Astrocyte (in vitro differentiated cells and primary cell): ENCODE measurements around the gene SP9.

Experiments used
- CTCF ChIP-seq: IDR thresholded peaks from 2 replicates; pipeline ENCODE4 v1.5.1; 2011; ENCODE audit warnings: low read depth, mild to moderate bottlenecking, inconsistent platforms, low read length, moderate library complexity; ENCODE audit not compliant: insufficient read depth
- EZH2 ChIP-seq: IDR thresholded peaks from 2 replicates; pipeline ENCODE4 v1.6.1; 2012; ENCODE audit warnings: mild to moderate bottlenecking, low read length, inconsistent platforms; ENCODE audit not compliant: insufficient read depth

GRCh38 chr2:174286172-174286571, 48.6 kb upstream of the SP9 start:
- TF ChIP-seq CTCF = no peak
- no peak for TF ChIP-seq EZH2
